H1 (cell line): ENCODE results near the gene MACROD2. TPM values are rescaled to one million over a fixed set of nuclear protein-coding genes. Genes with fewer than 3 reads are reported as not detected.

ENCODE experiments used
- CTCF ChIA-PET: fragments of 300-600 bp; sonication (Branson Sonifier 250); formaldehyde crosslinking; loops from one replicate; lab custom pipeline; 2021; ENCODE audit not compliant: partially characterized antibody; lab: Charles Lee
- POLR2A ChIA-PET: fragments of 300-600 bp; sonication (Branson Sonifier 250); formaldehyde crosslinking; loops from one replicate; lab custom pipeline; 2021; ENCODE audit warnings: inconsistent platforms; ENCODE audit not compliant: partially characterized antibody; lab: Charles Lee
- DNase-seq, 2 experiments: peaks; one replicate each; pipeline versions ENCODE4 v3.0.0 to v3.0.0-alpha.2; 2010 to 2022; ENCODE audit warnings: low spot score in 2 of 2, low read depth in 1 of 2, mixed read lengths in 1 of 2
- FAIRE-seq: peaks from 2 replicates; lab custom pipeline; 2011; peaks lifted over from hg19 to GRCh38; lab: Jason Lieb, UNC
- H2AFZ ChIP-seq: 2 replicates; pipeline ENCODE4 v1.8.1; 2012; ENCODE audit warnings: low read length, inconsistent platforms
- H2AK5ac ChIP-seq: 2 replicates; pipeline ENCODE4 v1.6.1; 2013; ENCODE audit warnings: low read depth, low read length
- H2BK120ac ChIP-seq: replicated peaks from 2 replicates; pipeline ENCODE3; 2013; ENCODE audit warnings: low read depth, low read length, inconsistent platforms
- H2BK12ac ChIP-seq: 2 replicates; pipeline ENCODE4 v1.6.1; 2013; ENCODE audit warnings: low read depth, low read length
- H2BK15ac ChIP-seq: 2 replicates; pipeline ENCODE4 v1.6.1; 2013; ENCODE audit warnings: low read length
- H2BK20ac ChIP-seq: 2 replicates; pipeline ENCODE4 v1.6.1; 2013; ENCODE audit warnings: low read length
- H2BK5ac ChIP-seq: 2 replicates; pipeline ENCODE4 v1.6.1; 2013; ENCODE audit warnings: low read depth, low read length
- H3K14ac ChIP-seq: 2 replicates; pipeline ENCODE4 v1.6.1; 2013; ENCODE audit warnings: inconsistent platforms; ENCODE audit not compliant: insufficient read length
- H3K18ac ChIP-seq: 2 replicates; pipeline ENCODE4 v1.6.1; 2013; ENCODE audit warnings: low read length; ENCODE audit errors: extremely low read depth
- H3K23ac ChIP-seq: 2 replicates; pipeline ENCODE4 v1.6.1; 2013; ENCODE audit warnings: inconsistent platforms; ENCODE audit not compliant: insufficient read length
- H3K23me2 ChIP-seq: 2 replicates; pipeline ENCODE4 v1.6.1; 2013; ENCODE audit warnings: low read depth, low read length
- H3K27ac ChIP-seq: 2 replicates; pipeline ENCODE4 v1.6.1; 2011; ENCODE audit warnings: low read depth, low read length, inconsistent platforms
- H3K27me3 ChIP-seq, 4 experiments: replicated peaks in 1 of 4; 1 replicate in 1 of 4; 2 replicates in 3 of 4; pipeline versions ENCODE4 v1.6.1 to v1.8.1; 2011 to 2013; ENCODE audit warnings: low read length in 3 of 4, mild to moderate bottlenecking in 3 of 4, inconsistent platforms in 2 of 4, mixed read lengths in 2 of 4, moderate library complexity in 1 of 4; ENCODE audit not compliant: control insufficient read depth in 3 of 4, insufficient read depth in 3 of 4; ENCODE audit errors: extremely low read depth in 1 of 4
- H3K36me3 ChIP-seq, 4 experiments: 2 replicates each; pipeline versions ENCODE4 v1.6.1 to v1.8.1; 2011 to 2013; ENCODE audit warnings: mild to moderate bottlenecking in 4 of 4, low read length in 3 of 4, moderate library complexity in 2 of 4, control low read depth in 1 of 4, inconsistent platforms in 1 of 4; ENCODE audit not compliant: insufficient read depth in 4 of 4, control insufficient read depth in 2 of 4
- H3K4ac ChIP-seq: replicated peaks from 2 replicates; pipeline ENCODE3; 2013; ENCODE audit warnings: low read length, low read depth, mixed read lengths, inconsistent platforms; ENCODE audit not compliant: insufficient read length
- H3K4me1 ChIP-seq, 4 experiments: replicated peaks in 1 of 4; 1 replicate in 1 of 4; 2 replicates in 3 of 4; pipeline versions ENCODE4 v1.6.1 to v1.8.1; 2011 to 2013; ENCODE audit warnings: low read length in 3 of 4, inconsistent platforms in 2 of 4, mixed read lengths in 1 of 4; ENCODE audit not compliant: insufficient read depth in 4 of 4, control insufficient read depth in 3 of 4
- H3K4me2 ChIP-seq, 2 experiments: 2 replicates each; pipeline versions ENCODE4 v1.6.1 to v1.8.1; 2011 to 2013; ENCODE audit warnings: low read depth in 2 of 2, low read length in 2 of 2, control low read depth in 1 of 2, inconsistent platforms in 1 of 2, mild to moderate bottlenecking in 1 of 2; ENCODE audit not compliant: insufficient read depth in 1 of 2
- H3K4me3 ChIP-seq, 4 experiments: fragments of 200-600, 300-600 bp in 1 of 4; sonication (generic), shearing (Covaris generic), sonication (Bioruptor Twin) in 1 of 4; 2 replicates each; pipeline versions ENCODE4 v1.5.1 to v1.8.1; 2011 to 2016; ENCODE audit warnings: low read length in 4 of 4, low read depth in 3 of 4, control low read depth in 2 of 4, inconsistent platforms in 2 of 4, mild to moderate bottlenecking in 2 of 4, mixed read lengths in 1 of 4, moderate library complexity in 1 of 4; ENCODE audit not compliant: insufficient read depth in 2 of 4; ENCODE audit errors: extremely low read depth in 1 of 4
- H3K56ac ChIP-seq: replicated peaks from 2 replicates; pipeline ENCODE3; 2013; ENCODE audit warnings: low read depth, mild to moderate bottlenecking, mixed read lengths, low read length, inconsistent platforms; ENCODE audit not compliant: insufficient read length
- H3K79me1 ChIP-seq: 2 replicates; pipeline ENCODE4 v1.6.1; 2013; ENCODE audit warnings: low read depth, low read length, control low read depth
- H3K79me2 ChIP-seq, 2 experiments: 2 replicates each; pipeline versions ENCODE4 v1.6.1 to v1.8.1; 2012 to 2013; ENCODE audit warnings: low read length in 2 of 2, mild to moderate bottlenecking in 2 of 2, inconsistent platforms in 1 of 2; ENCODE audit not compliant: insufficient read depth in 2 of 2, control insufficient read depth in 1 of 2
- H3K9ac ChIP-seq, 4 experiments: replicated peaks in 1 of 4; 1 replicate in 1 of 4; 2 replicates in 3 of 4; pipeline versions ENCODE4 v1.6.1 to v1.8.1; 2011 to 2013; ENCODE audit warnings: low read depth in 3 of 4, low read length in 3 of 4, control low read depth in 2 of 4, mild to moderate bottlenecking in 2 of 4, moderate library complexity in 2 of 4, inconsistent platforms in 1 of 4; ENCODE audit errors: extremely low read depth in 1 of 4
- H3K9me3 ChIP-seq, 2 experiments: 2 replicates each; pipeline versions ENCODE4 v1.6.1 to v1.8.1; 2012 to 2013; ENCODE audit warnings: mild to moderate bottlenecking in 2 of 2, moderate library complexity in 2 of 2, control low read depth in 1 of 2, inconsistent platforms in 1 of 2, low read depth in 1 of 2, low read length in 1 of 2, mixed read lengths in 1 of 2; ENCODE audit not compliant: insufficient read depth in 2 of 2
- H4K20me1 ChIP-seq, 2 experiments: replicated peaks in 1 of 2; 2 replicates each; pipeline versions ENCODE3 to v1.8.1; 2011 to 2013; ENCODE audit warnings: inconsistent platforms in 2 of 2, low read length in 2 of 2, mild to moderate bottlenecking in 1 of 2; ENCODE audit not compliant: insufficient read depth in 2 of 2, control insufficient read depth in 1 of 2
- H4K5ac ChIP-seq: 2 replicates; pipeline ENCODE4 v1.6.1; 2013; ENCODE audit warnings: low read length, low read depth, mixed read lengths, inconsistent platforms; ENCODE audit not compliant: insufficient read length
- H4K8ac ChIP-seq: 2 replicates; pipeline ENCODE4 v1.8.0; 2013; ENCODE audit warnings: mild to moderate bottlenecking, moderate library complexity, low read length, inconsistent platforms; ENCODE audit not compliant: insufficient read depth; ENCODE audit errors: extremely low read depth
- H4K91ac ChIP-seq: replicated peaks from 2 replicates; pipeline ENCODE3; 2013; ENCODE audit warnings: low read length, mixed read lengths, inconsistent platforms; ENCODE audit not compliant: insufficient read length
- CHD1 ChIP-seq: IDR thresholded peaks from 2 replicates; pipeline ENCODE4 v1.6.1; 2012; ENCODE audit warnings: low read depth, low read length, improper control_type of control experiment
- EZH2 ChIP-seq: fragments of 200-600 bp; sonication (generic); IDR thresholded peaks from 2 replicates; pipeline ENCODE4 v1.7.1; 2012; ENCODE audit warnings: low read depth, mild to moderate bottlenecking, moderate library complexity, low read length, inconsistent platforms; ENCODE audit not compliant: severe bottlenecking
- JUND ChIP-seq: IDR thresholded peaks from 2 replicates; pipeline ENCODE4 v1.6.1; 2011; ENCODE audit warnings: mild to moderate bottlenecking, improper control_type of control experiment, low read length
- SP1 ChIP-seq: IDR thresholded peaks from 2 replicates; pipeline ENCODE4 v1.6.1; 2011; ENCODE audit warnings: low read depth, low read length
- polyA plus RNA-seq, 7 experiments: library from polyadenylated mRNA; depleted of rRNA in 3 of 7; stranded (reverse) in 5 of 7; unstranded in 2 of 7; fragments of >200 nt in 5 of 7; fragments of 200-250 nt in 2 of 7; gene quantifications; 1 replicate in 5 of 7; 2 replicates in 1 of 7; 4 replicates in 1 of 7; pipeline versions ENCODE4 v1.2.1 to v1.2.3, GENCODE V29; 2011 to 2013; ENCODE audit warnings: missing spikeins in 2 of 7, mixed read lengths in 2 of 7
- total RNA-seq: library from RNA; stranded (reverse); fragmentation: NEBNext Ultra II Directional; extraction: Animal tissue kit (Norgen Biotek cat#: 25700); gene quantifications from 2 replicates; pipeline ENCODE4 v1.2.1, GENCODE V29; 2021

The MACROD2 gene
- total and polyA plus RNA-seq, 2 of the 8 experiments (the other 6 are each of a cell fraction or from before 2014, with no cell fraction given): 0.70 to 3.9 TPM

GRCh38 chr20:14741616-14742015 lies 746.3 kb downstream of the MACROD2 start:
- Histone ChIP-seq H4K8ac (no peak overlapping the region), H3K79me2 (no peaks in the 10 kb centered on the region), H2BK120ac (no peak overlapping the region), H2BK20ac (no peak overlapping the region), H4K5ac (no peak overlapping the region), H2BK12ac (no peak overlapping the region), H3K14ac (no peak overlapping the region), H3K23ac (no peak overlapping the region), H3K23me2 (no peaks in the 10 kb centered on the region), H3K27ac (no peak overlapping the region), H3K18ac (no peak overlapping the region), H3K9me3 (no peaks in the 10 kb centered on the region), H4K20me1 (no peaks in the 10 kb centered on the region), H3K56ac (no peak overlapping the region), H4K91ac (no peak overlapping the region)
- FAIRE-seq (no peak), DNase-seq (no peak)
- TF ChIP-seq CHD1 (no peak), JUND (no peak), EZH2 (no peak), SP1 (no peak)
- TF ChIP-seq, all 59 proteins: peak for 0
- CTCF ChIA-PET: interaction anchor here (0.6 kb wide), 1 partner anchor 192 kb away, joined by 3 read pairs; no protein-coding TSS in a partner anchor
- Histone ChIP-seq H3K9ac (no peak overlapping the region), H3K4me3 (no peak overlapping the region), H3K4ac (no peak overlapping the region), H2AK5ac (no peak overlapping the region), H2BK15ac (no peak overlapping the region), H3K4me2 (no peak overlapping the region), H3K79me1 (no peaks in the 10 kb centered on the region), H3K27me3 (no peaks in the 10 kb centered on the region), H3K4me1 (0 out of 7 replicates have a peak, but pooled peaks cover 0 to 4% (median 0%) of the 10 kb centered on the region in 4 experiments), H2BK5ac (no peak overlapping the region), H2AFZ (no peak overlapping the region), H3K36me3 (no peaks in the 10 kb centered on the region)
- POLR2A ChIA-PET: no interaction called here
